Gastroesophageal sphincter (tissue), 3 donors: ENCODE measurements around the gene UBE2O.

Experiments
- CTCF ChIP-seq, 4 experiments: fragments of 200-600 bp in 2 of 4; fragments of 450-650 bp in 2 of 4; sonication (generic) in 1 of 4; IDR thresholded peaks; one replicate each; pipeline ENCODE4 v1.5.1; 2017 to 2019; ENCODE audit warnings: antibody characterized with exemption in 4 of 4, mild to moderate bottlenecking in 2 of 4, moderate library complexity in 2 of 4
- EP300 ChIP-seq: sonication (generic); formaldehyde crosslinking; IDR thresholded peaks from one replicate; pipeline ENCODE4 v1.6.1; 2017; ENCODE audit warnings: antibody characterized with exemption, mild to moderate bottlenecking

GRCh38 chr17:76427501-76428231 is 25.3 kb downstream of the UBE2O start:
- no peak for TF ChIP-seq CTCF (IDR thresholded peaks at IDR 0.05)
- no peak for TF ChIP-seq EP300
